CD4-positive, alpha-beta T cell treated with Interleukin-2 at 100 ng/mL for 4 hours (primary cell): Measurements from ENCODE around the gene SLC13A4.
"Not testable (repeated sequence)": the region's sequence is repeated elsewhere in the genome, so short reads cannot be mapped to it uniquely, and the experiment has no call there.

ENCODE experiments used
- DNase-seq: peaks from one replicate; pipeline ENCODE4 v3.0.0-alpha.2; 2020; ENCODE audit warnings: low spot score

The SLC13A4 gene

GRCh38 chr7:135692055-135692454 lies 35.9 kb downstream of the SLC13A4 start:
- DNase-seq: no peak

DNA sequence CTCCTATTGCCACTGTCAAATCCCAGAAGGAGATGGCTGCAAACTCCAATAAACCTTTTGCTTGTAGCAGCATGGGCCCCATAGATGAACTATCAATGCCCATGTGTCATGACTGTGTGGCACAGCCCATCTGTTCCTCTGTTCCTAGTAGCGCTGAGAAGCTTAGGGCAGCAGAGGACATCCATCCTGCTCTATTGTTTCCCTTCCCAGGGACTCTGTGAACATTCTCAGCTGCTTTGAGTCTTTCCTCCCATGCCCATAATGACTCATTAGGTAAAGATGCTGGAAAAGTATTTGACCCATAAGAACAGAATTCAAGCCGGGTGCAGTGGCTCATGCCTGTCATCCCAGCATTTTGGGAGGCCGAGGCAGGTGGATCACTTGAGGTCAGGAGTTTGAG lies 37.4 kb downstream of the SLC13A4 start:
- no peak for DNase-seq

GRCh38 chr7:135687466-135687865 lies 40.5 kb downstream of the SLC13A4 start:
- no peak for DNase-seq

DNA sequence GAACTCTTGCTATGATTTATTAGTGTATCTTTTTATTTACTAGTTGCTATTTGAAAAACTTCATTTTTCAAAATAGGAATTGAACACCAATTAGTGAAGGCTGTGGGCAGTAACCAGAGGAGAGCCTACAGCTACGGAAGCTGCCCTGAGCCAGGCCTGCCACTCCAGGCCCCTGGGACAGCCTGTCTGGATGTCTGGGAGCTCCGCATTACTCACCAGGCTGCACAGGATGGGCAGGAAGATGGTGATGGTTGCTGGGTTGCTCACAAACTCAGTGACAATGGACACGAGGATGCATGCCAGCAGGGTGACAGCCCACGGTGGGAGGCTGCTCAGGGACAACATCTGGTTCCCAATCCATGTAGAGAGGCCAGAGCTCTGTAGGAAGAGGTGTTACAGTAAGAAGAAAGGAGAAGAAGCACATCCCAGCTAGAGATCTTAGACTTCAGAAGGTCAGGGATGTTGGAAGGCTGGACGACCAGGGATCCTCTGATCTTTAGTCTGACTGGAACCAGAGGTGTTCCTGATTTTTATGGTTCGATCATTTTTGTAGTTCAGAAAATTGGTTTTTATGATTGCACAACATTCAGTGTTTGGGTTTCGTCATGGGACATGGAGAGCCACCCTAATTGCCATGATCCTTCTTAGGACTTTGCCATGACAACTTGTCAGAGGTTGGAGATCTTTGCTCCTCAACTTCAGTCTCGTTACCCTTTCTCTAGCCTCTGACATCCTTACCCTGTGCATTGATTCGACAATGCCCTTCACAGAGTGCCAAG lies 42.5 kb downstream of the SLC13A4 start:
- DNase-seq: no peak

- DNase-seq: no peak
Observed at GRCh38 chr7:135684699-135685098, 43.3 kb downstream of the SLC13A4 start.

- no peak for DNase-seq
Observed at GRCh38 chr7:135684136-135684535, 43.9 kb downstream of the SLC13A4 start.

DNA sequence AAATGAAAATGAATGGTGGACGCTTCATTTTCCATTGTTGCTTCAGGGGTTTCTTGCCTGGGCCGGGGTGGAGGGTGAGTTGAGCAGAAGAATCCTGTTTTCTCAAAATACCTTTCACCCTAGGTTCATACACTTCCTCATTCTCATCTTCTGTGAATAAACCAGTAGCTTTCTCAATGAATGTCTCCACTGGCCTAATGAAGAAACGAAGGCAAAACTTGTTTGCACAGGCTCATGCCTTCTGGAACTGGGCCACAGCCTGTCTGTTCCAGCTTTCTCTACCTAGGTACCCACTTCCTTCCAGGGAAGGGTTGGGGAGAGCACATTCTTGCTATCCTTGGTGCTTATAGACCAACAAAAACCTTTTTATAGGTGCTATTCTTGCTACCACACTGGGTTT lies 44.4 kb downstream of the SLC13A4 start:
- no peak for DNase-seq

GRCh38 chr7:135682191-135682590 lies 45.8 kb downstream of the SLC13A4 start:
- DNase-seq: no peak

DNA sequence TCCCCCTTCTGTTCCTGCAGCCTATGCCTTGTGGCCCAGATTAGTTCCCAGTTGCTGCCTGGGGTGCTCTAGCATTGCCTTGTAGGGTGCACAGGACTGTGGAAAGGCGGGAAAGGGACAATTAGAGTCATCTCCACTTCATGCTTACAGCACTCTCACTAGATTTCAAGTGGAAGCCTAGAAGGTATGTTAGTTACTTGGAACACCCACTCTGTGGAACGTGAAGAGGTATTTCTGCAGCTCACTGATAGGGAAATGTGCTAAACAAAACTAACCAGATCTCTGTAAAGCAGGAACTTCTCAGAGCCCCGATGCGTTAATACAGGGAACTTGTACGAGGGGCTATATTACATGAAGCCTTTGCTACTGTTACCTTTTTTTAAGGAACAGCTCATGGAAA lies 46.2 kb downstream of the SLC13A4 start:
- no peak for DNase-seq

DNA sequence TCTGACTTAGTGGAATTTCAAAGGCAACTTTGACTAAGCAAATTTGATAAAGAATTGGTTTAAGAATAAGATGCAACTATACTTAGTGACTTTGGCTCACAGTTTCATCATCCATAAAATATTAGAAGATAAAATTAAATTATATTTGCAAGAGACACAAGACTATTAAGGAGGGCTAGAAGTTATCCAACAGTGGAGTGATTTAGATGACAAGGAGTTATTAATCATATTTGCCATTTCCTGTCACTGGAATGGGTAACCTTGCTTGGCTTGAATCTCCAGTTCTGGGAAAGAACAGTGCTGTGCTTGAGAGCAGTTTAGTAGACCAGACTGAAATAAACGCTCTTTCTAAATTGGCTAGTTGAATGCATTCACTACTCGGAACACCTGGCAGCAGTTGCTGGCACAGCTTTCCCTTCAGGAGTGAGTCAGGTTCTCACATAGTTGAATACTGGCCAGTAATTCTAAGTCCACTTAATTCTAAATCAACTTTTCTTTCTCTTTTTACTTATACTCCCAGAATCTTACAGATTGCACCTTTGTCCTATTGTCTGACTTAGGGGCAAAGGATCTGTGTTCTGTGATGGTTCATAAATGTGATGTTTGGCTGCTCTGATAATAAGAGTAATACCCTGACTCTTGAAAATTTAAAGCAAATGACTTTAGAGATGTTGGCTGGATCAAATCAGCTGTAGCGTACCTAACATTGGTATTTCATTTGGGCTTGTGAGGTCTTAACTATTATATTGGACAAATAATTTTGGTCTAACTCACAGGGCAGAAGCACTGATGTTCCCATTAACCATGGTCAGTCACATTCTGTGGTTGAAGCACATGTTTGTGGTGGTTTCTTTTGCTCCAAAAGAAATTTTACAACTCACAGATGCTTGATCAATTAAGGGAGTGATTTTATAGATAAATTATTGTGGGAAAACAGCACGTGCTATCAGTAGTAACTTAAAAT lies 49.1 kb downstream of the SLC13A4 start:
- DNase-seq: no peak

DNA sequence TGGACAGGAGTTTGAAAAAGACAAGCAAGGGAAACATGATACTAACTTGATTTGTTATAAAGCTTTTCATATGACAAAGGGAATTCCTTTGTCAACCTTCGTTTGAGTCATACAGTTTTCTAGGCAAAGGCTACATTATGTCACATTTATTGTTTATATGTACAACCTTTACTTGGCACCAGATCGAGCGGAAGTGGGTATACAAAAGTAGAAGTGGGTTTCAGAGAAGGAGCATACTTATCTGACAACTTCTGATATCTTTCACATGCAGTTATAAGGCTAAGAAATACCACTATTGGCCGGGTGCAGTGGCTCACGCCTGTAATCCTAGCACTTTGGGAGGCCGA lies 54.7 kb downstream of the SLC13A4 start:
- no peak for DNase-seq

DNA sequence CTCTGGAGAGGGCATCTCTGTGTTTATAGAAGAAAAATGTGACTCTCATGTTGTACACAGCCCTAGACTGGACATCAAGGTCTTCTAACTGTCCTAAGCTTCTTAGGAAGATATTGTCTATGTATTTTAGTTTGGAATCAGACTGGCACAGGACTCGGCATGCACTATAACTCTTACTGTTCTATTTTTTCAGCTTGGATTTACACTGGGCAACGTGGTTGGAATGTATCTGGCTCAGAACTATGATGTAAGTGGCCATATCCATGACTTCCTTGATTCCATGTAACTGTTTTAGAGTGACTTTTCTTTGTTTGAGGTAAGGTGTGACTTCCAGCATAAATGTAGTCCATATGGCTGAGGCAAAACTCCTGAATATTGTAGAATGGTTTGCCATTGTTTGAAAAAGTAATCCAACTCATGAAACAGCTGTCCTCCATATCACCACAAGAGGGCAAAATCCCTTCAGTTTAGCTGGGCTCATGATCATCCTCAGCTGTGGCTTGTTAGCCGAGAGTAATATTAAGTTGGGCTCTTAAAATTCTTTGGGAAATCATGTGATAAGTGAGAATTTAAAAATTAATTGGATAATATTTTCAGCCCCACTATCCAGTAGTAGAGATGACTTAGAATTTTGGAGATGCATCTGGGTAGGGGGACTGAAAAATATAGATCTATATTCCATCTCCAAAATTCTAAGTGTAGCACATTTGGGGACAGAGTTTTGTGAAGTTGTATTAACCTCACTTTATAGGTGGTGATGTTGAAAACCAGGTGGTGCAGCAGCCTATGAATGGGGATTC lies 55.2 kb downstream of the SLC13A4 start:
- peak; percentile 19 for DNase-seq

- no peak for DNase-seq
Observed at GRCh38 chr7:135670179-135670578, 57.8 kb downstream of the SLC13A4 start.

DNA sequence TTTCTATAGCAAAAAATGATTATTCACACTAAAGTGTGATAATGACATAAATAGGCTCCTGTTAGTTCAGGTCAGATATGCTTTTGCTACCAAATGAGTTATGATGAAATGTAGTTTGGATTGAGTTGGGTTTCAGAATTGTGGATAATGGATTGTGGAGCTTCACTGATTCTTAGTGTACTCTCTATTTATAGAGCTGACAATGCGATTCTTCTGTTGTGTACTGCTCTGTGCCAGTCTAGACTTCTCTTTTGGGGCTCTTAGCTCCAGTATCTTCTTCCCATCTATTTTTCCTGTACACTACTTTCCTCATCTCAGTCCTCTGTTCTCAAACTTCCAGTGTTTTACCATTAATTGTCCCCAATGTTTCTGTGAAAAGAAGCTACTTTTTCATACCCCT lies 58.2 kb downstream of the SLC13A4 start:
- no peak for DNase-seq

DNA sequence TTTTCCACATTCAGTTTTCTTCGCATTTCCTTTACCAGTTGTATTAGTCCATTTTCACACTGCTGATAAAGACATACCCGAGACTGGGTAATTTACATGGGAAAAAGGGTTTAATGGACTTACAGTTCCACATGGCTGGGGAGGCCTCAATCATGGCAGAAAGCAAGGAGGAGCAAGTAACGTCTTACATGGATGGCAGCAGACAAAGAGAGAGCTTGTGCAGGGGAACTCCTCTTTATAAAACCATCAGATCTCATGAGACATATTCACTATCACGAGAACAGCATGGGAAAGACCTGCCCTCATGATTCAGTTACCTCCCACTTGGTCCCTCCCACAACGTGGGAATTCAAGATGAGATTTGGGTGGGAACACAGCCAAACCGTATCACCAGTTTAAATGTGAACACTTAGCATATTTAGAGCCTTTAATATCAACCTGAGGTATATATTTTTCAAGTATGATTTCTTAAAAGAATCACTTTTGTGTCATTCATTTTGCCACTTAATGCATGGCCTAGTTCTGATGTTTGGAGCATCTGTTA lies 59.1 kb downstream of the SLC13A4 start:
- not testable (repeated sequence) for DNase-seq

- DNase-seq: not testable (repeated sequence)
Observed at GRCh38 chr7:135667626-135668025, 60.4 kb downstream of the SLC13A4 start.

GRCh38 chr7:135666846-135667245 lies 61.1 kb downstream of the SLC13A4 start:
- peak; percentile 1 for DNase-seq

GRCh38 chr7:135666156-135666555 lies 61.8 kb downstream of the SLC13A4 start:
- no peak for DNase-seq

DNA sequence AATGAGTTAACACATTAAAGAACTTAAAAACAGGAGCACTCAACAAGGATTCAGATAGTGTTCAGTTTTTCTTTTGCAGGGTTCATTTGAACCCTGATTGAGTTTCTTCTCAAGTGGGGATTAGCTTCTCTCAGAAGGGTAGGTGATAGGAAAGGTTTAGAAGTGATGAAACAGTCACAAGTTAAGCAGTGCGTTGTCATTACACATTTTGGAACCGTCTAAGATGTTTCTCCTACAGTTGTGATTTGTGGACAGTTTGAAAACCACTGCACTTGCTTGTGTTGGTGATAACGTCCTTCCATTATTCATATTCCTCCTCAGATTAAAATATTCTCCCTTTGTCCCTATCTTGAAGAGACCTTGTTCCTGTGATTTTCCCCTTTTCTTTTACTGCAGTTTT lies 62.9 kb downstream of the SLC13A4 start:
- no peak for DNase-seq

GRCh38 chr7:135664046-135664589 lies 63.9 kb downstream of the SLC13A4 start:
- no peak for DNase-seq

GRCh38 chr7:135662373-135663114 lies 65.4 kb downstream of the SLC13A4 start, which contains the start of gene STMP1:
STMP1 (plus strand) TSS chr7:135662514.
- DNase-seq: peak; percentile 94
